ENCODE results near the gene SMU1.

DNA sequence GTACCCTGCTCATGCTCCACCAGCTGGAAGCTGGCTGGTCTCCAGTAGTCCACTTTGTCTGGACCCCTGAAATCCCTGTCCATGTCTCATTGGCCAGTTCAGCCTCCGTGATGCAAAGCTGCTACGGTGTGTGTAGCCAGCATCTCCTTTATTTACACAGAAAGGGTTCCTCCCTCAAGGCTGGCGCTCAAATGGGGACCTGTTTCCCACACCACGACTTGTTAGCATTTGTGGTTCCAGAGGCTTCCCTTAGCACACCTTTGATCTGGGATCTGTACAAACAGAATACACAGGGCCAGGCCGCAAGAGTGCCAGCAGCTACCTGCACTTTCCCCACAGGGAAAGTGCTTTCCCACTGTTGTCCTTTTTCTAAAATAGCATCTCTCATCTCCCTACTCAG lies 5.7 kb upstream of the SMU1 start:
- TF ChIP-seq, protein P1, sequence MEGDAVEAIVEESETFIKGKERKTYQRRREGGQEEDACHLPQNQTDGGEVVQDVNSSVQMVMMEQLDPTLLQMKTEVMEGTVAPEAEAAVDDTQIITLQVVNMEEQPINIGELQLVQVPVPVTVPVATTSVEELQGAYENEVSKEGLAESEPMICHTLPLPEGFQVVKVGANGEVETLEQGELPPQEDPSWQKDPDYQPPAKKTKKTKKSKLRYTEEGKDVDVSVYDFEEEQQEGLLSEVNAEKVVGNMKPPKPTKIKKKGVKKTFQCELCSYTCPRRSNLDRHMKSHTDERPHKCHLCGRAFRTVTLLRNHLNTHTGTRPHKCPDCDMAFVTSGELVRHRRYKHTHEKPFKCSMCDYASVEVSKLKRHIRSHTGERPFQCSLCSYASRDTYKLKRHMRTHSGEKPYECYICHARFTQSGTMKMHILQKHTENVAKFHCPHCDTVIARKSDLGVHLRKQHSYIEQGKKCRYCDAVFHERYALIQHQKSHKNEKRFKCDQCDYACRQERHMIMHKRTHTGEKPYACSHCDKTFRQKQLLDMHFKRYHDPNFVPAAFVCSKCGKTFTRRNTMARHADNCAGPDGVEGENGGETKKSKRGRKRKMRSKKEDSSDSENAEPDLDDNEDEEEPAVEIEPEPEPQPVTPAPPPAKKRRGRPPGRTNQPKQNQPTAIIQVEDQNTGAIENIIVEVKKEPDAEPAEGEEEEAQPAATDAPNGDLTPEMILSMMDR (IDR thresholded peaks at IDR 0.05), result no peak
- TF ChIP-seq POLR2A (IDR thresholded peaks at IDR 0.05), result no peak

Measured in Peyer's patch (tissue), 4 donors.